K562 (cell line): ENCODE results near the gene GJB6. TPM values are rescaled to one million over a fixed set of nuclear protein-coding genes. Genes with fewer than 3 reads are reported as not detected.

Experiments
- EGR1 ChIP-seq: fragments of 450-650 bp; conservative IDR thresholded peaks from 2 replicates; pipeline ENCODE4 v1.6.1; 2017; ENCODE audit warnings: mild to moderate bottlenecking
- EP400 ChIP-seq: fragments of 450-650 bp; IDR thresholded peaks from 2 replicates; pipeline ENCODE4 v1.6.1; 2017; ENCODE audit warnings: antibody characterized with exemption, mild to moderate bottlenecking, moderate library complexity
- FOSL1 ChIP-seq: fragments of 200-800 bp; sonication (Bioruptor generic); conservative IDR thresholded peaks from 2 replicates; pipeline ENCODE4 v1.6.1; 2016; ENCODE audit warnings: missing genetic modification characterization, missing compliant biosample characterization
- JUN ChIP-seq, 2 experiments: sonication (generic) in 1 of 2; formaldehyde crosslinking in 1 of 2; IDR thresholded peaks; 2 replicates each; pipeline versions ENCODE4 v1.6.1 to v1.8.0; 2012 to 2022; ENCODE audit warnings: borderline replicate concordance in 2 of 2, mild to moderate bottlenecking in 2 of 2, improper control_type of control experiment in 1 of 2, low read depth in 1 of 2, low read length in 1 of 2, missing genetic modification reagents in 1 of 2
- JUND ChIP-seq, 2 experiments: IDR thresholded peaks; 2 replicates in 1 of 2; 3 replicates in 1 of 2; pipeline ENCODE4 v1.6.1; 2011; ENCODE audit warnings: borderline replicate concordance in 2 of 2, low read depth in 2 of 2, low read length in 2 of 2, improper control_type of control experiment in 1 of 2, missing biosample characterization in 1 of 2, missing genetic modification characterization in 1 of 2, missing genetic modification reagents in 1 of 2
- MAFG ChIP-seq: fragments of 450-650 bp; conservative IDR thresholded peaks from 2 replicates; pipeline ENCODE4 v1.6.1; 2016; ENCODE audit warnings: missing genetic modification characterization, missing compliant biosample characterization
- NFE2 ChIP-seq: IDR thresholded peaks from 2 replicates; pipeline ENCODE4 v1.6.1; 2014; ENCODE audit warnings: antibody characterized with exemption, low read depth
- NFXL1 ChIP-seq: fragments of 450-650 bp; formaldehyde crosslinking; IDR thresholded peaks from 2 replicates; pipeline ENCODE4 v1.4.0; 2021; ENCODE audit warnings: mild to moderate bottlenecking
- U2AF1 ChIP-seq: fragments of 200-400 bp; formaldehyde crosslinking; optimal IDR thresholded peaks from 2 replicates; pipeline ENCODE3; 2017; ENCODE audit warnings: mild to moderate bottlenecking, low read depth, low read length, moderate library complexity
- ZNF77 ChIP-seq: fragments of 250-450 bp; sonication (Bioruptor Pico); IDR thresholded peaks from 2 replicates; pipeline ENCODE4 v1.5.0; 2020
- polyA plus RNA-seq, 8 experiments: library from polyadenylated mRNA; depleted of rRNA in 4 of 8; stranded (reverse) in 5 of 8; unstranded in 3 of 8; fragments of >200 nt; fragmentation: Nextera tagmentation in 2 of 8; fragmentation: Illumina TruSeq in 1 of 8; extraction: Ambion mirVana in 2 of 8; extraction: Trizol in 1 of 8; gene quantifications; 2 replicates each; pipeline versions ENCODE4 v1.2.1 to v1.2.3, GENCODE V29; 2011 to 2014; ENCODE audit warnings: inconsistent platforms in 1 of 8, missing spikeins in 1 of 8
- total RNA-seq, 7 experiments: library from RNA; depleted of rRNA in 6 of 7; stranded (reverse); fragments of >200 nt in 6 of 7; fragmentation: Illumina TruSeq in 2 of 7; extraction: Trizol in 2 of 7; gene quantifications; 2 replicates each; pipeline versions ENCODE4 v1.2.1 to v1.2.3, GENCODE V29; 2011 to 2021; ENCODE audit warnings: low replicate concordance in 1 of 7
- TF ChIP-seq, protein P1 (sequence below), 2 experiments: fragments of 450-650 bp in 1 of 2; sonication (generic) in 1 of 2; formaldehyde crosslinking in 1 of 2; IDR thresholded peaks in 1 of 2; conservative IDR thresholded peaks in 1 of 2; 2 replicates each; pipeline versions ENCODE4 v1.6.1 to v1.8.1; 2016 to 2023; ENCODE audit warnings: mild to moderate bottlenecking in 2 of 2, moderate library complexity in 2 of 2, inconsistent platforms in 1 of 2, missing genetic modification reagents in 1 of 2
- TF ChIP-seq, protein P2 (sequence below): fragments of 250-450 bp; sonication (Bioruptor Pico); IDR thresholded peaks from 2 replicates; pipeline ENCODE4 v1.4.0; 2020; ENCODE audit warnings: mild to moderate bottlenecking, moderate library complexity, borderline replicate concordance
- TF ChIP-seq, protein P3 (sequence below): fragments of 450-650 bp; IDR thresholded peaks from 2 replicates; pipeline ENCODE4 v1.6.1; 2016; ENCODE audit warnings: low read depth, mild to moderate bottlenecking, moderate library complexity

The GJB6 gene
- total and polyA plus RNA-seq, 9 of the 15 experiments (the other 6 are each of a cell fraction or from before 2014, with no cell fraction given): not detected

DNA sequence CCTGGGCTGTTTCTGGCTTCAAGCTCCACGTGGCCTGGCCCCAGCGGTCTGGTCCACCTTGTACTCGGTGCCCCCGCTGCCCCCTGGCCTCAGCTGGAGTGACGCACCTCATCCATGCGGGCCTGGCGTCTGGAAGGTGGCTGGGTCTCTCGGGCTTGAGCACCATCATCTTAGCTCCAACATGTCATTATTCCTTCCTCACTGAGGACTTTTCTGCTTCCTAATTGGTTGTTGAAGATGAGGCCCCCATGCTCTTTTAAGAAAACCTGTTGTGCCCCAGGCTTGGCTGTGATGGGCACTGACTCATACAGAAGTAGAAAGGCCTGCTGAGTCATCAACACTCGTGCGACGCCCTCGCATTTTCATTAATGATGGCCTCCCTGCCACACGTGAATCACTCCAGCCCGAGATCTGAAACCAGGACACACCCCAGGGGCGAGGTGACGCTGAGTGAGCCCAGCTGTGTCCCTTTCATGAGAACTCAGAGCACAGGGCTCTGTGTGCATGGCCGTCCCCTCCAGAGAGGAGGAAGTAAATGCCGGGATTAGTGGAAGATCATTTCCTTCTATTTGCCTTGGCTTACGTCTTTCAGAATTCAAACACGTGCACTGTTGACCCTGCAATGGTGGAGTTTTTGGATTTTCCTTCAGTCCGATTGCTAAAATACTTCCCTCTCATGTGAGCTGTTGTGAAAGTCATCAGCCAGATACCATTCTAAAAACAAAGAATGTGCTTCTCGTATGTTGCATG, 57.3 kb downstream of the GJB6 start (continued):
- TF ChIP-seq, protein P1, sequence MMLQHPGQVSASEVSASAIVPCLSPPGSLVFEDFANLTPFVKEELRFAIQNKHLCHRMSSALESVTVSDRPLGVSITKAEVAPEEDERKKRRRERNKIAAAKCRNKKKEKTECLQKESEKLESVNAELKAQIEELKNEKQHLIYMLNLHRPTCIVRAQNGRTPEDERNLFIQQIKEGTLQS (IDR thresholded peaks at IDR 0.05): peak; percentile 81
- TF ChIP-seq, protein P1 (CRISPR knock-in tag; conservative IDR thresholded peaks at IDR 0.05): no peak
- TF ChIP-seq ZNF77: no peak
- no peak for TF ChIP-seq U2AF1
- peak; percentile 73 for TF ChIP-seq JUND (IDR thresholded peaks at IDR 0.05; ENCODE audit: borderline replicate concordance, low read depth, low read length)
- peak; percentile 43; the same call in 1 of the 3 replicates for TF ChIP-seq JUND (tag; IDR thresholded peaks at IDR 0.05; ENCODE audit: borderline replicate concordance, low read depth, low read length)
- TF ChIP-seq, protein P2, sequence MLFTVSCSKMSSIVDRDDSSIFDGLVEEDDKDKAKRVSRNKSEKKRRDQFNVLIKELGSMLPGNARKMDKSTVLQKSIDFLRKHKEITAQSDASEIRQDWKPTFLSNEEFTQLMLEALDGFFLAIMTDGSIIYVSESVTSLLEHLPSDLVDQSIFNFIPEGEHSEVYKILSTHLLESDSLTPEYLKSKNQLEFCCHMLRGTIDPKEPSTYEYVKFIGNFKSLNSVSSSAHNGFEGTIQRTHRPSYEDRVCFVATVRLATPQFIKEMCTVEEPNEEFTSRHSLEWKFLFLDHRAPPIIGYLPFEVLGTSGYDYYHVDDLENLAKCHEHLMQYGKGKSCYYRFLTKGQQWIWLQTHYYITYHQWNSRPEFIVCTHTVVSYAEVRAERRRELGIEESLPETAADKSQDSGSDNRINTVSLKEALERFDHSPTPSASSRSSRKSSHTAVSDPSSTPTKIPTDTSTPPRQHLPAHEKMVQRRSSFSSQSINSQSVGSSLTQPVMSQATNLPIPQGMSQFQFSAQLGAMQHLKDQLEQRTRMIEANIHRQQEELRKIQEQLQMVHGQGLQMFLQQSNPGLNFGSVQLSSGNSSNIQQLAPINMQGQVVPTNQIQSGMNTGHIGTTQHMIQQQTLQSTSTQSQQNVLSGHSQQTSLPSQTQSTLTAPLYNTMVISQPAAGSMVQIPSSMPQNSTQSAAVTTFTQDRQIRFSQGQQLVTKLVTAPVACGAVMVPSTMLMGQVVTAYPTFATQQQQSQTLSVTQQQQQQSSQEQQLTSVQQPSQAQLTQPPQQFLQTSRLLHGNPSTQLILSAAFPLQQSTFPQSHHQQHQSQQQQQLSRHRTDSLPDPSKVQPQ (CRISPR knock-in tag): no peak
- no peak for TF ChIP-seq NFXL1
- TF ChIP-seq MAFG (tag): peak; percentile 80
- peak; percentile 88 for TF ChIP-seq FOSL1 (tag)
- TF ChIP-seq EP400: no peak
- TF ChIP-seq EGR1: peak; percentile 74
- TF ChIP-seq NFE2: peak; percentile 71
- TF ChIP-seq JUN (IDR thresholded peaks at IDR 0.05; ENCODE audit: borderline replicate concordance, low read depth, low read length): peak; percentile 69
- no peak for TF ChIP-seq JUN (CRISPR knock-in tag; IDR thresholded peaks at IDR 0.05; ENCODE audit: borderline replicate concordance)
- TF ChIP-seq, protein P3, sequence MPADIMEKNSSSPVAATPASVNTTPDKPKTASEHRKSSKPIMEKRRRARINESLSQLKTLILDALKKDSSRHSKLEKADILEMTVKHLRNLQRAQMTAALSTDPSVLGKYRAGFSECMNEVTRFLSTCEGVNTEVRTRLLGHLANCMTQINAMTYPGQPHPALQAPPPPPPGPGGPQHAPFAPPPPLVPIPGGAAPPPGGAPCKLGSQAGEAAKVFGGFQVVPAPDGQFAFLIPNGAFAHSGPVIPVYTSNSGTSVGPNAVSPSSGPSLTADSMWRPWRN: 0 out of 2 replicates have a peak, but pooled peaks have one; percentile 25
